Esophagus squamous epithelium (tissue), 5 donors: ENCODE measurements around the gene FGF8. TPM values are rescaled to one million over a fixed set of nuclear protein-coding genes. Genes with fewer than 3 reads are reported as not detected.

Source experiments
- DNase-seq: peaks from one replicate; lab custom pipeline; 2025; lab: John Stamatoyannopoulos, UW
- H3K27ac ChIP-seq, 4 donors: fragments of 200-600 bp; sonication (generic); one replicate each; pipeline ENCODE4 v1.5.1; 2016 to 2019; ENCODE audit warnings: mild to moderate bottlenecking in 1 of 4
- H3K27me3 ChIP-seq, 4 donors: fragments of 200-600 bp; sonication (generic); 1 replicate in 3 of 4; 2 replicates in 1 of 4; pipeline versions ENCODE4 v1.5.1 to v1.6.0; 2017 to 2021; ENCODE audit warnings: antibody characterized with exemption in 1 of 4
- H3K36me3 ChIP-seq, 3 donors: fragments of 200-600 bp; sonication (generic); one replicate each; pipeline ENCODE4 v1.5.1; 2016 to 2019
- H3K4me1 ChIP-seq, 3 donors: fragments of 200-600 bp; sonication (generic); one replicate each; pipeline ENCODE4 v1.5.1; 2017 to 2019
- H3K4me3 ChIP-seq, 4 donors: fragments of 200-600 bp; sonication (generic); 1 replicate in 3 of 4; 2 replicates in 1 of 4; pipeline ENCODE4 v1.5.1; 2016 to 2019; ENCODE audit warnings: mild to moderate bottlenecking in 2 of 4, moderate library complexity in 1 of 4
- H3K9me3 ChIP-seq, 3 donors: fragments of 200-600 bp; sonication (generic); one replicate each; pipeline ENCODE4 v1.5.1; 2016 to 2019
- CTCF ChIP-seq, 6 experiments: fragments of 450-650 bp in 4 of 6; fragments of 200-600 bp in 2 of 6; sonication (generic) in 2 of 6; IDR thresholded peaks; one replicate each; pipeline ENCODE4 v1.5.1; 2016 to 2019; ENCODE audit warnings: antibody characterized with exemption in 6 of 6, mild to moderate bottlenecking in 4 of 6, moderate library complexity in 4 of 6
- POLR2A ChIP-seq, 4 donors: fragments of 450-650 bp; IDR thresholded peaks; one replicate each; pipeline ENCODE4 v1.6.1; 2017; ENCODE audit warnings: antibody characterized with exemption in 4 of 4, mild to moderate bottlenecking in 4 of 4, moderate library complexity in 3 of 4
- WGBS, 2 donors: methylation state at CpG; one replicate each; pipeline ENCODE4 v1.1.5; 2018; 5-methylcytosine and 5-hydroxymethylcytosine counted together
- intact Hi-C: fragments of 100-400 bp; cut with DNase I; formaldehyde crosslinking; loops from one replicate; pipeline ENCODE4 v1.15.0; 2022
- total RNA-seq, 4 donors: library from RNA; depleted of rRNA; stranded (reverse); fragments of >200 nt; gene quantifications; one replicate each; pipeline ENCODE4 v1.1.0, GENCODE V29; 2016
- donor health status: DM: yes; HTN: yes; CAD: no.

Gene FGF8
- total RNA-seq, 4 donors from 2014 or later = not detected

GRCh38 chr10:101779544-101780186 lies 3.8 kb upstream of the FGF8 start:
- WGBS, 2 donors = 2% methylated on average over 7 to 19 of the region's 51 CpGs
- intact Hi-C loops = loop anchor here (5.0 kb wide), 1 partner anchor 177 kb away; no protein-coding TSS in a partner anchor
- Histone ChIP-seq H3K4me1 (peaks cover 54 to 85% (median 60%) of the 10 kb centered on the region in 3 donors), H3K27me3 (peaks cover 15 to 51% (median 19%) of the 10 kb centered on the region in 4 donors), H3K4me3 (peak overlapping the region; percentile 30 to 67 (median 46)), H3K9me3 (no peaks in the 10 kb centered on the region), H3K27ac (no peak overlapping the region), H3K36me3 (peaks cover 0 to 9% (median 0%) of the 10 kb centered on the region in 3 donors)
- TF ChIP-seq CTCF (IDR thresholded peaks at IDR 0.05) (peak; percentile 67 to 86 (median 80)), POLR2A (IDR thresholded peaks at IDR 0.05) (no peak)
- DNase-seq = peak; percentile 17

GRCh38 chr10:101778781-101779543 lies 3.0 kb upstream of the FGF8 start:
- Histone ChIP-seq H3K4me3 (peak overlapping the region; percentile 30 to 67 (median 46)), H3K9me3 (no peaks in the 10 kb centered on the region), H3K4me1 (peaks cover 54 to 85% (median 57%) of the 10 kb centered on the region in 3 donors), H3K27me3 (peaks cover 22 to 58% (median 26%) of the 10 kb centered on the region in 4 donors), H3K36me3 (peaks cover 0 to 2% (median 0%) of the 10 kb centered on the region in 3 donors), H3K27ac (no peak overlapping the region)
- intact Hi-C loops = loop anchor here (5.0 kb wide), 1 partner anchor 177 kb away; no protein-coding TSS in a partner anchor
- TF ChIP-seq CTCF (IDR thresholded peaks at IDR 0.05) = peak in 1 of 6 experiments; percentile 3
- no peak for TF ChIP-seq POLR2A (IDR thresholded peaks at IDR 0.05)
- no peak for DNase-seq
- 4 to 14% methylated on average over 28 to 42 of the region's 58 CpGs for WGBS, 2 donors

GRCh38 chr10:101778151-101778780 lies 2.4 kb upstream of the FGF8 start:
- H3K36me3 ChIP-seq = no peaks in the 10 kb centered on the region
- peak overlapping the region in 2 of 4 donors; percentile 45 to 67 for H3K4me3 ChIP-seq
- intact Hi-C loops = loop anchor here (5.0 kb wide), 1 partner anchor 176 kb away; no protein-coding TSS in a partner anchor
- peaks cover 47 to 85% (median 52%) of the 10 kb centered on the region in 3 donors for H3K4me1 ChIP-seq
- H3K27ac ChIP-seq = no peak overlapping the region
- no peak for DNase-seq
- H3K27me3 ChIP-seq = peaks cover 29 to 65% (median 30%) of the 10 kb centered on the region in 4 donors
- H3K9me3 ChIP-seq = no peaks in the 10 kb centered on the region
- WGBS, 2 donors = 50 to 54% methylated on average over 5 to 10 of the region's 12 CpGs
- TF ChIP-seq CTCF (IDR thresholded peaks at IDR 0.05) (no peak), POLR2A (IDR thresholded peaks at IDR 0.05) (no peak)

GRCh38 chr10:101777619-101778145 lies 1.8 kb upstream of the FGF8 start:
- H3K9me3 ChIP-seq = no peaks in the 10 kb centered on the region
- intact Hi-C loops = loop anchor here (5.0 kb wide), 1 partner anchor 175 kb away; no protein-coding TSS in a partner anchor
- no peak overlapping the region for H3K27ac ChIP-seq
- peaks cover 30 to 71% (median 33%) of the 10 kb centered on the region in 4 donors for H3K27me3 ChIP-seq
- no peak for TF ChIP-seq POLR2A (IDR thresholded peaks at IDR 0.05)
- no peak for TF ChIP-seq CTCF (IDR thresholded peaks at IDR 0.05)
- H3K4me1 ChIP-seq = peaks cover 44 to 80% (median 50%) of the 10 kb centered on the region in 3 donors
- WGBS, 2 donors = 84 to 100% methylated on average over 1 to 2 of the region's 3 CpGs
- no peak for DNase-seq
- H3K36me3 ChIP-seq = no peaks in the 10 kb centered on the region
- no peak overlapping the region for H3K4me3 ChIP-seq
